Ovary (tissue), 9 donors: Measurements from ENCODE around the gene SSBP2. TPM values are rescaled to one million over a fixed set of nuclear protein-coding genes. Genes with fewer than 3 reads are reported as not detected.

Source experiments
- DNase-seq, 5 donors: peaks; one replicate each; pipeline ENCODE4 v3.0.0-alpha.2; 2019 to 2020
- H3K27ac ChIP-seq, 2 donors: fragments of 200-600 bp; one replicate each; pipeline versions ENCODE4 v1.5.1 to v1.8.0; 2019 to 2022
- H3K27me3 ChIP-seq: fragments of 200-600 bp; one replicate; pipeline ENCODE4 v1.8.0; 2022
- H3K36me3 ChIP-seq: fragments of 200-600 bp; sonication (generic); one replicate; pipeline ENCODE4 v1.5.1; 2019
- H3K4me1 ChIP-seq: one replicate; pipeline ENCODE4 v1.8.1; 2013; ENCODE audit warnings: mild to moderate bottlenecking, moderate library complexity; ENCODE audit not compliant: insufficient read depth
- H3K4me3 ChIP-seq: fragments of 200-600 bp; sonication (generic); one replicate; pipeline ENCODE4 v1.5.1; 2017
- H3K9me3 ChIP-seq, 2 donors: fragments of 200-600 bp in 1 of 2; sonication (generic) in 1 of 2; one replicate each; pipeline versions ENCODE4 v1.5.1 to v1.8.1; 2013 to 2019; ENCODE audit warnings: mild to moderate bottlenecking in 1 of 2, moderate library complexity in 1 of 2
- EP300 ChIP-seq: sonication (generic); formaldehyde crosslinking; IDR thresholded peaks from one replicate; pipeline ENCODE4 v1.6.1; 2017; ENCODE audit warnings: antibody characterized with exemption
- POLR2A ChIP-seq: fragments of 450-650 bp; IDR thresholded peaks from one replicate; pipeline ENCODE4 v1.6.1; 2017; ENCODE audit warnings: antibody characterized with exemption, mild to moderate bottlenecking, moderate library complexity
- WGBS, 3 donors: extraction: QIAGEN DNeasy Blood & Tissue Kit in 1 of 3; methylation state at CpG; one replicate each; pipeline versions ENCODE4 v1.1.5 to v1.1.7; 2013 to 2017; 5-methylcytosine and 5-hydroxymethylcytosine counted together
- intact Hi-C, 4 donors: fragments of 100-400 bp; cut with DNase I; formaldehyde crosslinking; loops; one replicate each; pipeline versions ENCODE4 v1.11.0 to v1.15.1; 2022 to 2023
- polyA plus RNA-seq, 2 donors: library from polyadenylated mRNA; stranded (reverse); fragments of 200-250 nt in 1 of 2; fragments of 350-450 nt in 1 of 2; fragmentation: Illumina TruSeq in 1 of 2; extraction: RNeasy Lipid Tissue Mini Kit (QIAGEN cat#74804) in 1 of 2; gene quantifications; one replicate each; pipeline ENCODE4 v1.2.3, GENCODE V29; 2013 to 2014
- total RNA-seq, 7 donors: library from RNA; depleted of rRNA in 2 of 7; stranded (reverse); fragments of >200 nt in 2 of 7; fragmentation: NEBNext Ultra II Directional in 3 of 7; extraction: Animal tissue kit (Norgen Biotek cat#: 25700) in 3 of 7; gene quantifications; one replicate each; pipeline versions ENCODE4 v1.1.0 to v1.2.4, GENCODE V29; 2016 to 2023
- TF ChIP-seq, protein P1 (sequence below), 3 donors: fragments of 450-650 bp in 2 of 3; fragments of 200-600 bp in 1 of 3; IDR thresholded peaks; one replicate each; pipeline versions ENCODE4 v1.5.1 to v1.8.0; 2016 to 2022; ENCODE audit warnings: antibody characterized with exemption in 3 of 3, mild to moderate bottlenecking in 1 of 3
- donor health status: DM: no; HTN: no; CAD: no; lungs with moderate emphysema.
- donor health status: DM: no; HTN: no; CAD: no.
- donor health status: Bipolar disorder and iron deficiency.
- donor health status: DM: yes; HTN: yes; CAD: no.
- donor health status: DM: no; HTN: no; CAD: no.
- donor health status: DM: yes; HTN: yes; CAD: no.

SSBP2 gene
- total and polyA plus RNA-seq, 9 donors: 40.5 to 126 (median 78.2) TPM

DNA sequence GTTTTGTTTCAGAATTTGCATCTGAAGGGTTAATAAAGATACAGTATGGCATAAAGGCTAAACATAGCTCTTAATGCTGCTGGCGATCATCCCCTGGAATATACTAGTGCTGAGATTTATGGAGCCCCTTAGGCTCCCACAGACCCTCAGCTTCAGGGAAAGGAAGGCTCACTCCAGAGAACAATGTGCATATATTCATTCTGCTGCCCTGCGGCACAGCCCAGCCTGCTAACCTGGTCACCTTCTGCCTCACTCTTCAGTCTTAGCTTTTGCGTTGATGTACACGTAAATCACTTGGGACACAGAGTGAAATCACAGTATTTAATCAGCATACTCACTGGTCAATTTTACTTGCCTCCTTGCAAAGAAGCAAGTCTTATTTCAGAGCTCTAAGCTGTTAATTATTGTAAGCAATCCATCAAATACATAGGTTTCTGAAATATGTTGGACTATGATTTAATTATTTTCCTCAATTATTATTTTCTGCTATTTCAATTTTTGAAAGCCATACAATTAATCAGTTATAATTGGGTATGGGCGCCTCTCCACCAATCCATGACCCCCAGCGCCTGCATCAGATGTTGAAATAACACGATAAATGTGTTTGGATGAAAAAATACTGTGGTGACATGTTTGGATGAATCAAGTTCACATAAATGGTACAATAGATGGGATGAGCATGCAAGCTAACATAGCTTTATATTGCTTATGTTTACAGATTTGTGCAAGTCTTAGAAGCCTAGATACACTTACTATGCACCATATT lies 345.6 kb downstream of the SSBP2 start:
- Histone ChIP-seq H3K4me1 (peaks cover 2% of the 10 kb centered on the region), H3K9me3 (no peaks in the 10 kb centered on the region), H3K27me3 (no peaks in the 10 kb centered on the region), H3K27ac (no peak overlapping the region), H3K36me3 (no peaks in the 10 kb centered on the region), H3K4me3 (no peak overlapping the region)
- TF ChIP-seq, protein P1, sequence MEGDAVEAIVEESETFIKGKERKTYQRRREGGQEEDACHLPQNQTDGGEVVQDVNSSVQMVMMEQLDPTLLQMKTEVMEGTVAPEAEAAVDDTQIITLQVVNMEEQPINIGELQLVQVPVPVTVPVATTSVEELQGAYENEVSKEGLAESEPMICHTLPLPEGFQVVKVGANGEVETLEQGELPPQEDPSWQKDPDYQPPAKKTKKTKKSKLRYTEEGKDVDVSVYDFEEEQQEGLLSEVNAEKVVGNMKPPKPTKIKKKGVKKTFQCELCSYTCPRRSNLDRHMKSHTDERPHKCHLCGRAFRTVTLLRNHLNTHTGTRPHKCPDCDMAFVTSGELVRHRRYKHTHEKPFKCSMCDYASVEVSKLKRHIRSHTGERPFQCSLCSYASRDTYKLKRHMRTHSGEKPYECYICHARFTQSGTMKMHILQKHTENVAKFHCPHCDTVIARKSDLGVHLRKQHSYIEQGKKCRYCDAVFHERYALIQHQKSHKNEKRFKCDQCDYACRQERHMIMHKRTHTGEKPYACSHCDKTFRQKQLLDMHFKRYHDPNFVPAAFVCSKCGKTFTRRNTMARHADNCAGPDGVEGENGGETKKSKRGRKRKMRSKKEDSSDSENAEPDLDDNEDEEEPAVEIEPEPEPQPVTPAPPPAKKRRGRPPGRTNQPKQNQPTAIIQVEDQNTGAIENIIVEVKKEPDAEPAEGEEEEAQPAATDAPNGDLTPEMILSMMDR (IDR thresholded peaks at IDR 0.05): no peak
- TF ChIP-seq EP300 (no peak), POLR2A (no peak)
- WGBS, 3 donors: 77 to 79% (median 78%) methylated on average over 7 of the region's 7 CpGs
- DNase-seq: no peak
- intact Hi-C loops: no loop called here

GRCh38 chr5:81402192-81402930 lies 348.5 kb downstream of the SSBP2 start:
- no peak for DNase-seq
- Histone ChIP-seq H3K36me3 (no peaks in the 10 kb centered on the region), H3K4me3 (no peak overlapping the region), H3K4me1 (no peaks in the 10 kb centered on the region), H3K27ac (no peak overlapping the region), H3K27me3 (no peaks in the 10 kb centered on the region), H3K9me3 (no peaks in the 10 kb centered on the region)
- intact Hi-C loops: no loop called here
- TF ChIP-seq, protein P1 (IDR thresholded peaks at IDR 0.05): no peak
- TF ChIP-seq POLR2A (no peak), EP300 (no peak)
- 39 to 43% (median 42%) methylated on average over 2 of the region's 2 CpGs for WGBS, 3 donors

- Histone ChIP-seq H3K4me3 (no peak overlapping the region), H3K27ac (no peak overlapping the region), H3K36me3 (no peaks in the 10 kb centered on the region), H3K4me1 (no peaks in the 10 kb centered on the region), H3K27me3 (no peaks in the 10 kb centered on the region), H3K9me3 (no peaks in the 10 kb centered on the region)
- 70 to 85% (median 74%) methylated on average over 11 of the region's 11 CpGs for WGBS, 3 donors
- DNase-seq: no peak
- intact Hi-C loops: no loop called here
- TF ChIP-seq, protein P1 (IDR thresholded peaks at IDR 0.05): no peak
- TF ChIP-seq POLR2A (no peak), EP300 (no peak)
Observed at GRCh38 chr5:81401266-81401665, 349.6 kb downstream of the SSBP2 start.

- 52 to 67% (median 59%) methylated on average over 2 of the region's 2 CpGs for WGBS, 3 donors
- no peaks in the 10 kb centered on the region for H3K27me3 ChIP-seq
Observed at GRCh38 chr5:81400375-81400774, 350.5 kb downstream of the SSBP2 start.

More at GRCh38 chr5:81400375-81400774, 350.5 kb downstream of the SSBP2 start:
- Histone ChIP-seq H3K27ac (no peak overlapping the region), H3K4me1 (no peaks in the 10 kb centered on the region), H3K36me3 (no peaks in the 10 kb centered on the region), H3K9me3 (no peaks in the 10 kb centered on the region), H3K4me3 (no peak overlapping the region)
- intact Hi-C loops: no loop called here
- DNase-seq: no peak
- no peak for TF ChIP-seq POLR2A
- TF ChIP-seq, protein P1 (IDR thresholded peaks at IDR 0.05): no peak
- no peak for TF ChIP-seq EP300
